Ishikawa (cell line): Measurements from ENCODE around the gene MDP1.

ENCODE experiments used
- CEBPB ChIP-seq: IDR thresholded peaks from 2 replicates; pipeline ENCODE4 v1.6.1; 2012
- NFIC ChIP-seq: IDR thresholded peaks from 2 replicates; pipeline ENCODE4 v1.6.1; 2012
- RAD21 ChIP-seq: IDR thresholded peaks from 2 replicates; pipeline ENCODE4 v1.6.1; 2012; ENCODE audit warnings: low read depth
- TCF12 ChIP-seq: IDR thresholded peaks from 2 replicates; pipeline ENCODE4 v1.6.1; 2012; ENCODE audit warnings: low read depth
- TEAD4 ChIP-seq: IDR thresholded peaks from 2 replicates; pipeline ENCODE4 v1.6.1; 2012
- USF1 ChIP-seq: IDR thresholded peaks from 2 replicates; pipeline ENCODE4 v1.6.1; 2012

GRCh38 chr14:24194186-24194872 is 21.5 kb downstream of the MDP1 start:
- TF ChIP-seq USF1 (no peak), NFIC (no peak), CEBPB (no peak), TCF12 (no peak), RAD21 (no peak), TEAD4 (no peak)
